Hematopoietic multipotent progenitor cell treated with erythropoietin and hydrocortisone succinate and interleukin-3 and kit ligand, for 4 days (in vitro differentiated cells): ENCODE data around the gene COP1.
"Not testable (repeated sequence)": the region's sequence is repeated elsewhere in the genome, so short reads cannot be mapped to it uniquely, and the experiment has no call there.

Experiments used
- DNase-seq: peaks from one replicate; pipeline ENCODE4 v3.0.0-alpha.2; 2015

The COP1 gene

DNA sequence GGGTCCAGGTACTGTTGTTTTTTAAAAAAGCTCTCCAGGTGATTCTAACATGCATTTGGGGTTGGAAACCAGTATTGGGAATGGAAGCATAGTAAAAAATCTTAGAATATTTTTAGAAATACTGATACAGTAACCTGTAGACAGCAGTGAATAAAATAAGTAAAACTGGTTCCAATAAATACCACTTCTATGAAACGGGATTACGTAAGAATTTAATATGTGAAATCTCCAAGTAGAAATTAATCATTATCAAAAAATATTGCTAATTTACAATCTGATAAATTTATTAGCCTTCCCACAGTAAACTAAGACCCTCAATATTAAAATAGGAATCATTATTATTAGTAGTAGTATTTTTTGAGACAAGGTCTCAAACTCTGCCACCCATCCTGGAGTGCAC is 177.5 kb downstream of the COP1 start:
- DNase-seq: no peak

DNA sequence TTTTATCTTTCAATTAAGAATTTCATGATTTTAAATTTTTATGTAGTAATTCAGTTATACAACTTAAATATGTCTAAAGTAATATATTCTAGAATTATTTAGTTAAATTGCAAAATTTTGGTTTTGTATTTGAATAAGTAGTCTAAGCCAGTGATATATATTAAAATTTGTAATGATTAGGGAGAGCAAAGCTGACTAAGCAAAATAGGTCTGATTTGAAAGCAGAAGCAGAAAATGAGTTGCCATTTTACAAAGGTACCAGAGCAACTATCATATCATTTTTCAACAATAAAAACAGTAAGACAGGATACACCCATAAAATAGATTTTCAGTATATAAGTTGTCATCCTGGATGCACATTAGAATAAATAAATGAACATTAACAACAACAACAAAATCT is 177.9 kb downstream of the COP1 start:
- DNase-seq: no peak

DNA sequence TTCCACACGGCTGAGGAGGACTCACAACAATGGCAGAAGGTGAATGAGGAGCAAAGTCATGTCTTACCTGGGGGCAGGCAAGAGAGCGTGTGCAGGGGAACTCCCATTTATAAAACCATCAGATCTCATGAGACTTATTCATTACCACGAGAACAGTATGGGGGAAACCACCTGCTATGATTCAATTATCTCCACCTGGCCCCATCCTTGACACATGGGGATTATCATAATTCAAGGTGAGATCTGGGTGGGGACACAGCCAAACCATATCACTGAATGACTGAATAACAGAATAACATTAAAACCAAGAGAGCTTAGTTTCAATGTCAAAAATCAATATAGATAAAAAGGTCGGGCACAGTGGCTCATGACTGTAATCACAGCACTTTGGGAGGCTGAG is 179.2 kb downstream of the COP1 start:
- DNase-seq: not testable (repeated sequence)

DNA sequence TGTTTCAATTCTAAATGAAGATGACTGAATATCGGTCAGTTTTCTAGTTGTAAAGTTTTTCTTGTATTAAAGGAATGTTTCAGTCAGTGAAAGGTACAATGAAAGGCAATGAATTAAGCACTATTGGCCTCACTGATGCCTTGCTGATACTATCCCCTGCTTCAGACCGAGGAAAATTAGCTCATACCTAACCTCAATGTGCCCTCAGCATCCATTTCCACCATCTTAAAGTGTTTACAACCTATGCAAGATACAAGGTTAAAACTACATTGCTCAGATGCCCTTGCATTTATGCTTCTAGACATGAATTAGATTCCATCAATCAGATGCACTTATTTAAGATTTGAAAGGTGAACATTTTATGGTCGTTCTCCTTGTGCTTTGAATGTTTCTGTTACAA is 184.5 kb downstream of the COP1 start:
- no peak for DNase-seq

DNA sequence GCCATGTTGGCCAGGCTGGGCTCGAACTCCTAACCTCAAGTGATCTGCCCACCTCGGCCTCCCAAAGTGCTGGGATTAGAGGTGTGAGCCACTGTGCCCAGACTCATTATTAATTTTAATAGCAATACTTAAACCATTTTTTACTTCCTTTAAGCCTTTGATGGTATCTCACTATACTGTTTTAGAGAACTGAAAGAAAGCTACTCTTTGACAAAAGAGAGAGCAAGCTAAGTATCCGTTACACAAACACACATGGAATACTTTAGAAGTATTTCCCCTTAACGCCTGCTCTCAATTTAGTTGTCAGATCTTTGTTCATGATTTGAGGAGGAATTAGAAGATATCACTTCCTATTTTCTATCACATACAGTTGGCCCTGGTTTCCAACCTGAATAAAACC is 189.4 kb downstream of the COP1 start:
- no peak for DNase-seq

DNA sequence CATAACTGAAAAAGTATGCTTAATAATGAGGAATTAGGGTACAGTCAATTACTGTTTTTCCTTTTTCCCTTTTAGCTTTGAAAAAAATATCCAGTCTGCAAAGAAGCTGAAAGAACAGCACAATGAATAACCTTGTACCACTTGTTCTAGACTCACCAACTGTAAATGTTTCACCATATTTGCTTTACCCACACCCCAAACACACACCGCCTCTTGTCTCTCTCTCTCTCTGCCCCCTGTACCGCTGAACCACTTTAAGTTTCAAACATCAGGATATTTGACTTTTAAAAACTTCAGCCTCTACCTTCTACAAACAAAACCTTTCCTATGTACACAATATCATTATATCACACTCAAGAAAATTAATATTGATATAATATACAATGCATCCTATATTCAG is 197.1 kb downstream of the COP1 start:
- DNase-seq: no peak

DNA sequence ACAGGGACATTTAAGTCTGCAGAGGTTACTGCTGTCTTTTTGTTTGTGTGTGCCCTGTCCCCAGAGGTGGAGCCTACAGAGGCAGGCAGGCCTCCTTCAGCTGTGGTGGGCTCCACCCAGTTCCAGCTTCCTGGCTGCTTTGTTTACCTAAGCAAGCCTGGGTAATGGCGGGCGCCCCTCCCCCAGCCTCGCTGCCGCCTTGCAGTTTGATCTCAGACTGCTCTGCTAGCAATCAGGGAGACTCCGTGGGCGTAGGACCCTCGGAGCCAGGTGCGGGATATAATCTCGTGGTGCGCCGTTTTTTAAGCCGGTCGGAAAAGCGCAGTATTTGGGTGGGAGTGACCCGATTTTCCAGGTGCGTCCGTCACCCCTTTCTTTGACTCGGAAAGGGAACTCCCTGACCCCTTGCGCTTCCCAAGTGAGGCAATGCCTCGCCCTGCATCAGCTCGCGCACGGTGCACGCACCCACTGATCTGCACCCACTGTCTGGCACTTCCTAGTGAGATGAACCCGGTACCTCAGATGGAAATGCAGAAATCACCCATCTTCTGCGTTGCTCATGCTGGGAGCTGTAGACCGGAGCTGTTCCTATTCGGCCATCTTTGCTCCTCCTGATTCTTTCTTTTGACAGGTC is 199.2 kb downstream of the COP1 start:
- DNase-seq: not testable (repeated sequence)

DNA sequence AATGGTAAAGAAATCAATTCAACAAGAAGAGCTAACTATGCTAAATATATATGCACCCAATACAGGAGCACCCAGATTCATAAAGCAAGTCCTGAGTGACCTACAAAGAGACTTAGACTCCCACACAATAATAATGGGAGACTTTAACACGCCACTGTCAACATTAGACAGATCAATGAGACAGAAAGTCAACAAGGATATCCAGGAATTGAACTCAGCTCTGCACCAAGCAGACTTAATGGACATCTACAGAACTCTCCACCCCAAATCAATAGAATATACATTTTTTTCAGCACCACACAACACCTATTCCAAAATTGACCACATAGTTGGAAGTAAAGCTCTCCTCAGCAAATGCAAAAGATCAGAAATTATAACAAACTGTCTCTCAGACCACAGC is 212.4 kb downstream of the COP1 start:
- not testable (repeated sequence) for DNase-seq

DNA sequence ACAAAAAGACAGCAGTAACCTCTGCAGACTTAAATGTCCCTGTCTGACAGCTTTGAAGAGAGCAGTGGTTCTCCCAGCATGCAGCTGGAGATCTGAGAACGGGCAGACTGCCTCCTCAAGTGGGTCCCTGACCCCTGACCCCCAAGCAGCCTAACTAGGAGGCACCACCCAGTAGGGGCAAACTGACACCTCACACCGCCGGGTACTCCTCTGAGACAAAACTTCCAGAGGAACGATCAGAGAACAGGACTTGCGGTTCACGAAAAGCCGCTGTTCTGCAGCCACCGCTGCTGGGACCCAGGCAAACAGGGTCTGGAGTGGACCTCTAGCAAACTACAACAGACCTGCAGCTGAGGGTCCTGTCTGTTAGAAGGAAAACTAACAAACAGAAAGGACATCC is 214.3 kb downstream of the COP1 start:
- DNase-seq: not testable (repeated sequence)

DNA sequence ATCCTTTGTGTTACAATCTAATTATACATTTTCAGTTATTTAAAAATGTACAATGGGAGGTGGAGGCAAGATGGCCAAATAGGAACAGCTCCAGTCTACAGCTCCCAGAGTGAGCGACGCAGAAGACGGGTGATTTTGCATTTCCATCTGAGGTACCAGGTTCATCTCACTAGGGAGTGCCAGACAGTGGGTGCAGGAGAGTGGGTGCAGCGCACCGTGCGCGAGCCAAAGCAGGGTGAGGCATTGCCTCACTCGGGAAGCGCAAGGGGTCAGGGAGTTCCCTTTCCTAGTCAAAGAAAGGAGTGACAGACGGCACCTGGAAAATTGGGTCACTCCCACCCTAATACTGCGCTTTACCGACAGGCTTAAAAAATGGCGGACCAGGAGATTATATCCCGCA is 214.9 kb downstream of the COP1 start:
- DNase-seq: not testable (repeated sequence)

DNA sequence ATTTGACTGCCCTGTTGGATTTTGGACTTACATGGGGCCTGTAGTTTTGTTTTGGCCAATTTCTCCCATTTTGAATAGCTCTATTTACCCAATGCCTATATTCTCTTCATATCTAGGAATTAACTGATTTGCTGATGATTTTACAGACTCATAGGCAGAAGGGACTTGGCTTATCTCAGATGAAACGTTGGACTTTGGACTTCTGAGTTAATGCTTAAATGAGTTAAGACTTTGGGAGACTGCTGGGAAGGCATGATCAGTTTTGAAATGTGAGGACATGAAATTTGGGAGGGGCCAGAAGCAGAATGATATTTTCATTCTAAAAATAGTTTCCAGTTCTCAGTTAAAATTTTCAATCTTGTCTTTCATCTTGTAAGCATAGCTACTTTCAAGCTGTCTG is 222.3 kb downstream of the COP1 start:
- DNase-seq: no peak

DNA sequence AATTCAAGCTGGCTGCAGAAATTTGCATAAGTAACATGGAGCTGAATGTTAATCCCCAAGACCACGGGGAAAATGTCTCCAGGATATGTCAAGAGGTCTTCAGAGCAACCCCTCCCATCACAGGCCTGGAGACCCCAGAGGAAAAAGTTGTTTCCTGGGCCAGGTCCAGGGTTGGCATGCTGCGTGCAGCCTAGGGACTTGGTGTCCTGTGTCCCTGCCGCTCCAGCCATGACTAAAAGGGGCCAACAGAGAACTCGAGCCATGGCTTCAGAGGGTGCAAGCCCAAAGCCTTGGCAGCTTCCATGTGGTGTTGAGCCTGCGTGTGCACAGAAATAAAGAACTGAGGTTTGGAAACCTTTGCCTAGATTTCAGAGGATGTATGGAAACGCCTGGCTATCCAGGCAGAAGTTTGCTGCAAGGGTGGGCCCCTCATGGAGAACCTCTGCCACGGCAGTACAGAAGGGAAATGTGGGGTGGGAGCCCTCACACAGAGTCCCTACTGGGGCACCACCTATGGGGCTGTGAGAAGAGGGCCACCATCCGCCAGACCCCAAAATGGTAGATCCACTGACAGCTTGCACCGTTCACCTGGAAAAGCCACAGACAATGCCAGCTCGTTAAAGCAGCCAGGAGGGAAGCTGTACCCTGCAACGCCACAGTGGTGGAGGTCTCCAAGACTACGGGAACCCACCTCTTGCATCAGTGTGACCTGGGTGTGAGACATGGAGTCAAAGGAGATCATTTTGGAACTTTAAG is 222.9 kb downstream of the COP1 start:
- no peak for DNase-seq

DNA sequence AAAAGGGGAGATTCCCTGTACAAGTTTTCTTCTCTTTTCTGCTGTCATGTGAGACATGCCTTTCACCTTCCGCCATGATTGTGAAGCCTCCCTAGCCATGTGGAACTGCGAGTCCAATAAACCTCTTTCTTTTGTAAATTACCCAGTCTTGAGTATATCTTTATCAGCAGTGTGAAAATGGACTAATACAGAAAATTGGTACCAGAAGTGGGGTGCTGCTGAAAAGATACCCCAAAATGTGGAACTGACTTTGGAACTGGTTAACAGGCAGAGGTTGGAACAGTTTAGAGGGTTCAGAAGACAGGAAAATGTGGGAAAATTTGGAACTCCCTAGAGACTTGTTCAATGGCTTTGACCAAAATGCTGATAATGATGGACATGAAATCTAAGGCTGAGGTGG is 223.7 kb downstream of the COP1 start:
- not testable (repeated sequence) for DNase-seq

DNA sequence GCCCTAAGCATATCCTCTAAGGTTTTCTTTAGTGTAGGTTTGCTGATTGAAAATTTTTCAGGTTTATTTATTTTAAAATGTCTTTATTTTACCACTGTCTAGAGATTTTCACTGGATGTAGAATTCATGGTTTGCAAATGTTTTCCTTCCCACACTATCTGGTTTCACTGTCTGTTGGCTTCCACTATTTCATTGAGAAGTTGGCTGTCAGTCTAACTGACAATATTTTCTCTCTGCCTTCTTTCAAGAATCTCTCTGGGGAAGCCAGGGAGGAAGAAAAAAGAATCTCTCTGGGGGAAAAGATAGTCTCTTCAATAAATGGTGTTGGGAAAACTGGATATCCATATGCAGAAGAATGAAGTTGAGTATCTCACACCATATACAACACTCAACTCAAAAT is 226.0 kb downstream of the COP1 start:
- no peak for DNase-seq

DNA sequence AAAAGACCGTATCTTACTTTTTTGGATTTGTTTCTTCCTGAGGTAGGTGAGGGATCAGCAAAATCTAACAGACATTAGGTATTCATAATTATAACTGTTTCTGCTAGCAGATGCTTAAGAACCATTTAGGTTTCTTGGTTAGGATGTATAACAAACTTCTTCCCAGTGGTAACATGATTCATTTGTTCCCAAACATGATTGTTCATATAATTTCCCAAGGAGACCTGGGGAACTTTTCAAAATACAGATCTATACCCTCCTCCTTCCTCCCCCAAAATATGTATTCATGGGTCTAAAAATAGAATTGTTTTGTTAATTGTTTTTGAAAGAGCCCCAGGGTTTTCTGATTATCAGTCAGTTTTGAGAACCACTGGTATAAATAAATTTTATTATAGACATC is 228.2 kb downstream of the COP1 start:
- DNase-seq: no peak

DNA sequence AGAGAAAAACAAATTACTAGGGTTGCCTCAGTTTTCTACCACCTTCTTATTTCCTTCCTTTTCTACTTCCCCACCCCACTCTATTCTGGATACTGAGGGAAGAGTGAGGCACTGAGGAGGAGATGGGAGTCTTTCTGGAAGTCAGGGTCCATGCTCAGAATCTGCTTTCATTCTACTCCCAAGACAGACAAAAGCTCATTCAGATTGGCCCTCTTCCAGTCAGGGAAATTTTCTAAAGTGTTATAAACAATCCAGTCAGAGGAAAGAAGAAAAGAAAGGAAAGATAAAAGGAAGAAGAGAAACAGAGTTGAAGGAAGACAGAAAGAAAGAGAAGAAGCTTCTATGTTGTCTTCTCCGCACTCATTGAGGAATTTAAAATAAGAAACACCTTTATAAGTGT is 228.6 kb downstream of the COP1 start:
- DNase-seq: no peak

DNA sequence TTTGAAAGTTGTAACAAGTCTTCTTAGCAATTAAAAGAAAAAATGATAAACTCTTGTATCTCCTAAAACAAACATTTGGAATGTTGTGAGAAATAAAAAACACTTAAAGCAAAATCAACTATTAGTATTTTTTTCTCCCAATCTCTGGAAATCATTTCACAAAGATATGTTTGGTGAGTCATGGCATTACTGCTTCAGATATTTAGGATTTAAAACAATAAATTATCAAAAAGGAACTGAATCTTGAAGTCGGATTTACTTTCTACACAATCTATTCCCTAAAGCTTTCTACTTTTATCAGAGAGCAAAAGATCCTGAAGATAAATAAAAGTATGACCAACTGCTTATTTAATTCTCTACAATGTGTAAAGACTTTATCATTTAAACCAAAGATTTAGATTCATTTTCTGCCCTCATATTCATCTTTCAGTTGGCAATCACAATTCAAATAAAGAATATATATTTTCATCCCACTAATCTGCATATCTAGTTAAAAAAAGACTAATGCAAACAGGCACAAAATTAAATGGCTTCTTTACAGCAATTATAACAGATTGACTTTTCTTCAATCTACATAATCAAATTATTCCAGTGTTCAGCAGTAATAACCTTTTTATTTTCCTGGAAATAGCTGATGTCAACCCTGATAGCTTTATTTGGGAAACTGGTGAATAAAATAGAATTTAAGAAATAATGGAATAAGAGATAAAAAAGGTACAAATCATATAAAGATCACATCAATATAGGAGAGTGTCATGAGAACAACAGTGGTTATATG is 230.0 kb downstream of the COP1 start:
- no peak for DNase-seq

DNA sequence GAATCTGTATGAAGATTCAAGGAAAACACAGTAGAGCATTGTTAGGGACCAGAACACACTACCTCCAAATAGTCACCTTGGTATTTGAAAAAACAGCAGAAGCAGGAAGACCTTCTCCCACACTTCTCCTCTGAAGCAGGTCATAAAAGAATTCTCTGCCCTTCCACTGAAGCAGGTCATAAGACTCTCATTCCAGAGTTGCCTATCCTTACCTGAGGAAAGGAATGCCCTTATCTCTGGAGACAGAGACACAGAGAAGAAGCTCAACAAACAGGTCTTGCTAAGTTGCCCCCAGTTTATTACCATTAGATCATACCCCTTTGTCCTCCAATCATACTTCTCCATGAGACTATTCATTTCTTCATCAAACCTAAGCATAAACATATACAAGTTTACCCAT is 237.9 kb downstream of the COP1 start:
- no peak for DNase-seq

DNA sequence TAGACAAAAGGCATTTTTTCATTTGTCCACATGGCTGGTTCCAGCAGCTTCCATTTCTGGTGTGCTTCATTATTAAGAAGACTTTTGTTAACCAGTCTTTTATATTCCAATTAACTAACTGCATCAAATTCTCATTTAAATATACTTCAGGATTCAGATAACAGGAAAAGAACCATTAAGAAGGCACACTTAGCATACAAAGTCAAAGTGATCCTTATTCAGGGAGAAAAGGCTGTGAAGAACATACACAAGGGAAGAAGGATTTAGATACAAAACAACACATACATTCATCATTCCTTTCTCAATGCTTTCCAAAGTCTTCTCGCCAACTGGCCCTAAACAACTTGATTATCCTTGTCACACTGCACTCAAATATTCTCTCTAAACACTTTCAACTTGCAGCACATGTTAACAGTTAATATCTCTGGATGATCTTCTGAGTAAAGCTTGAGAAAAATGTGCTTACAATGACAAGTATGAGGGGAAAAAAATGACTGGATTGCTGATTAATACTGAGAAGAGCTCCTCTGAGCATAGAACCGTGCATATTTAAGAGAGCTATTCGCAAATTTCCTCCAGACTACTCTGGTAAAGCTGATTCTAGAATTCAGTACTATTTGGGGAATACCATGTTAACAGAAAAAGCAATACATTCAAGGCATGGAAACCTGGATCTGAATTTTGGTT is 238.5 kb downstream of the COP1 start:
- no peak for DNase-seq

DNA sequence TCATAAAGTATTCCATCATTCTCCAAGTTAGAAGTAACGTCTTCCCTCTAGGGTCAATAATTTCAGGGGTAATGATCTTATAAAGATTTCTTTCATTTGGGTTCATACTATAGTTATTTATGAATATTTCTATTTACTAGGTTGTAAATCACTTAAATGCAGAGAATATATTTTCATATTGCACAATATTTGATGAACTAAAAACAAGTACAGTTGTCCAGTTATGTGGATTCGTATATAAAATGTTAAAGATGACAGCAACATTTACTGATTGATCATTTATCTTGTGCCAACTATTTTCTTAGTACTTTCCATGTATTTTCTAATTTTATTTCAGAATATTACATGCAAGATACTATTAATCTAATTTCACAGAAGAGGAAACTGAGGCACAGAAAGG is 243.3 kb downstream of the COP1 start:
- DNase-seq: no peak

DNA sequence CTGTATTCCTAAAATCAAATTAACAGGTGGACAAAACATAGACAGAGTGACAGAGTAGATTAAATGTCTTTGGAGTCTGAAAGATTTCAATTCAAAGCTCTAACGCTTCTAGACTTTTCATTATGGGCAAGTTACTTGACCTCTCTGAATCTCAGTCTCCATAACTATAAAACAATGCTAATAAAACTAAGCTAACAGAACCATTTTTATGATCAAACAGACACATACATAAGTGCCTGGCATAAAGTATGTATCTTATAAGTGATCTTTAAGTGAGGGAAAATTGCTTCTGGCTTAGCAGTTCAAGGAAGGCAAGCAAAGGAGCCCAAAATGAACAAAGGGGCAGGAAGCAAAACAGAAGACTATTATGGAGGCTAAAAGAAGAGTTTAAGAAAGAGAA is 246.9 kb downstream of the COP1 start:
- DNase-seq: no peak

DNA sequence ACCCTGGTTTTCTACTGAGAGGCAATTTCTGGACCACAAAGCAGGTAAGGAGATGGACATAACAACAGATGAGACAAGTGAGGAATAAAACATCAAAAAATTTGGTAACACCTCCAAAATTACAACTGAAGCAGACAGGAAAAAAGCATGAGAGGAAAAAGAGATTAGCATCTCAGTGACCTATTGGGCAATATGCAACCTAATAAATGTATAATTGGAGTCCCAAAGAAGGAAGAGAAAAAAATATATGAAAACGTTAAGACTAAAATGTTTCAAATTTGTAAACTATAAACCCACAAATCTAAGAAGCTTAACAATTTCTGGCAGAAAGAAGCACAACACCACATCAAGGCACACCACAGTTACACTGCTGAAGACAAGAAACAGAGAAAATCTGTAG is 255.5 kb downstream of the COP1 start:
- DNase-seq: no peak

DNA sequence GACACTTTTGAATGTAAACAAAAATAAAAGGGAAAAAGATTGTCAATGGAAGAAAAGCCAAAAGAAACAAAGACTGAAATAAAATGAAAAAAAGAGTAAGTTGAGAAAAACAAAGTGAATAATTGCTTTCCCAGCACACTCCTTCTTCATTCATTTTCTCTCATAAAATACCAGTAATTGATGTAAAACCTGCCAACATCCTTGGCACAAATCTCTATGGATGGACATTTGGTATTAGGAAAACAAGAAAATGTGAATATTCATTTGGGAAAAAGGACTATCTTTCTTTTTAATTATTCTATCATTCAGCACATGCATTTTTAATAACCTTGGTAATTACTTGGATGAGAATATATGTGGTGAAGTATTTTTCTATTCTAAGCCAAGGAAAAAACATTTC is 259.3 kb downstream of the COP1 start:
- no peak for DNase-seq

DNA sequence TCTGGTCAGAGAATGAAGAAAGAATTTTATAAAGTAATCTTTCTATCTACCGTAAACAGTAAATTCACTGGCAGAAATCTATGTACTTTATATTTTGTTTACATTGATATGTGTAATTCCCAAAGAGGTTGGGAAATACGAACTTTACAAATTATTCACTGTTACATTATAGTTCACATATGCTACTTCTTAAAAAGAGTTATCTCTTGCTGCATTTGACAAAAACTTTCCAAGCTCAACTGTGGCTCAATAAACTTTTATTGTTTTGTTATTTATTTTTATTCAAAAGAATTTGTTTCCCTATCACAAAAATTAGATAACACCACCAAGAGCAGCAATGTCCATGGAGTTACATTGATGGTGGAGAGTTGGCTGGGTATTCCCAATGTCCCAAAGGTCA is 262.5 kb downstream of the COP1 start:
- no peak for DNase-seq
